Measurements from ENCODE around the gene SLC5A6.

Gene SLC5A6

DNA sequence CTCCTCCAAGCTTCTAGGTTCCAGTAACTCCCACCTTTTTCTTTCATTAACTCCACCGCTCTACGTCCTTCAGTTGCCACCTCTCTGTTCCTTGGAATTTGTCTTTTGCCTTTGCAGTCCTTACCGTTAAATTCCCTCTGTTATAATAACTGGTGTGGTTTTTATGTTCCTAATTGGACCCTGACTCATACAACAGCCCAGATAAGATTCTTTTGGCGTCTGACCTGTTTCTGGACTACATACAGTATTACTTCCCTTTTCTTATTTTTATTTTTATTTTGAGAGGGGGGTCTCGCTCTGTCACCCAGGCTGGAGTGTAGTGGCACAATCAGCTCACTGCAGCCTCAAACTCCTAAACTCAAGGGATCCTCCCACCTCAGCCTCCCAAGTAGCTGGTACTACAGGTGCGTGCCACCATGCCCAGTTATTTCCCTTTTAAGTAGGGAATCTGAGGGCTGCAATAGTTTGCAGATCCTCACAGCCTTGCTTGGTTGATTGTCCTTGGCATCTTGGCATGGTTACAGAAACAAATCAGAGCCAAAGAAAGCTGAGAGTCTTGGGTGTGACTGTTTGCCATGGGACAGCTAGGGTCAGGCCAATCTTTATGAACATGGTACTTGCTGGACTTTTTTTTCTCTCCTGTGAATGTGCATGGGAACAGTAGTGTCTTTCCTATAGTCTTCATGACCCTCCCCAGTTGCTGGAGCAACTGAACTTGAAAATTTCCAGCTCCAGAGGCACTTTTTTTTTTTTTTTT lies 41.3 kb downstream of the SLC5A6 start:
- no peak for DNase-seq

DNA sequence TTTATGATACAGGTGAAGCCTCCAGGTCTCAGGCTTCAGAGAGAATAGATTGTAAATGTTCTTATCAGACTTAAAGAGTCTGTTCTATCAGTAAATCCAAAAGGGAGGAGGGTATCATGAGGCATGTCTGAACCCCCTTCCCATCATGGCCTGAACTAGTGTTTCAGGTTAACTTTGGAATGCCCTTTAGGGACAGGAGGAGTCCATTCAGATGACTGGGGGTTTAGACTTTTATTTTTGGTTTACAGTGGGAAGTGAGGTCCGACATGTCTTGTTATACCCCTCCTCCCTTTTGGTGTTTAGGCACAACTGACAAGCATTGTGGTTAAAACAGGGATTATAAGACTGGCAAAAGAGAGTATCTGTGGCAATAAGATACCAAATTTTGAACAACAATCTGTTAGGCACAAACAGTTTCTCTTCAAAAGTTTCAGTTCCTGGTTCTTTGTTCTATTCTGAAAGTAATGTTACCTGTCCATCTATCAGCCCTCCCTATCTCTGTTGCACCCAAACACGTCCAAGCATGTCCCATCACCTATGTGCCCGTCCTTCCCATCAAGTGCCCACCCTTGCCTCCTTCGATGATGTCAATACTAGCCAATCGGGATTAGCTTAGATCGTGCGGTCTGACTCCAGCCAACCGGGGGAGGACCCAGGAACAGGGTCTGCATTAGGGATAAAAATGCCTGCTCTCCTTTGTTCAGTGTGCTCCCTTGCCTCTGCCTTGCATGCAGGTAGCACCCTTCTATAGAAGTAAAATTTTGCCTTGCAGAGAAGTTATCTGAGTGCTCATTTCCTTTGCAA lies 46.9 kb downstream of the SLC5A6 start:
- DNase-seq, result no peak

DNA sequence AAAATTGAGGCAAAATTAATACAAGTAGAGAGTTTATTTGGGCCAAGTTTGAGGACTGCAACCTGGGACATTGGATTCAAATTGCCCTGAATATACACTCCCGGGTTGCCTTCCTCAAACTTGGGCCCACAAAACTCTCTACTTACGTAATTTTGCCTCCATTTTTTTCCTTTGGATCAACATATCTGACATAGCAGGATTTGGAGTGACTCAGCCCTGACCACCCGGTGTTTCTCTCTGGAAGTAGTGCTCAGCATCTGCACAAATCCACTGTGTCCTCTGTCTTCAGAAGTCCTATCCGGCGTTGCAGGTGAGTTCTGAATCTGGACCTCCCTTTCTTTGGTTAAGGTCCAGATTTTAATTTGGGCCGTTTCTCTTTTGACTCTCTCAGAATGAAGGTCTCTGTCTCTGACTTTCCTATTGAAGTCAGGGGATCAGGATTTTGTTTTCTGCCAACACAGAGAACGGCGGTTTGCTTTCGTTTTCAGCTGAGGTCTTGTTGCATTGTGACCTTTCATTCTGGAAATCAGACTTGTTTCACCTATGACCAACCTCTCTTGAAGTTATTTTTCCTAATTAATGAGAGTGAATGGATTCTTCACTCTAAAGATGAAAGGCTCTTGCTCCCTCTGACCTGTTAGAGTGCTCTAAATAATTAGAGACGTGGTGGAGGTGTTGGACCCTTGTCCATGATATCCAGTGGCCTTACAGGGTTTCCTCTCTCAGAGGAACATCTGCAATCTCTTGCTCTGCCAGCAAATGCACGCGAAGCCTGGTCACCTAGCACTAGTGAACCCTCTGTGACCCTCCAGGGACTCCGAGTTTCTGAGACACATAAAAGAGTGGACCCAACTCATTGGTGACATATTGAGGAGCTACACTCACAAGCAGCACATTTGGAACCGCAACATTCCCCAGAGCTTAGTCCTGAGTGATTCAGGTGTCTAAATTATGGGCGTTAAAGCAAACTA lies 49.6 kb downstream of the SLC5A6 start:
- peak; percentile 19 for DNase-seq

DNA sequence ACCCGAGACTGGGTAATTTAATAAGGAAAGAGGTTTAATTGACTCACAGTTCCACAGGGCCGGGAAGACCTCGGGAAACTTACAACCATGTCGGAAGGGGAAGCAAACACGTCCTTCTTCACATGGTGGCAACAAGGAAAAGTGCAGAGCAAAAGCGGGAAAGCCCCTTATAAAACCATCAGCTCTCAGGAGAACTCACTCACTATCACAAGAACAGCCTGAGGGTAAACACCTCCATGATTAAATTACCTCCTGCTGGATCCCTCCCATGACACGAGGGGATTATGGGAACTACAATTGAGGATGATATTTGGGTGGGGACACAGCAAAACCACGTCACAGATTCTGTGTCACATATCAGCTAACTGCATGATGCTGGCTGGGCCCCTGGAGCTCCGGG lies 51.9 kb downstream of the SLC5A6 start:
- DNase-seq, result no peak

DNA sequence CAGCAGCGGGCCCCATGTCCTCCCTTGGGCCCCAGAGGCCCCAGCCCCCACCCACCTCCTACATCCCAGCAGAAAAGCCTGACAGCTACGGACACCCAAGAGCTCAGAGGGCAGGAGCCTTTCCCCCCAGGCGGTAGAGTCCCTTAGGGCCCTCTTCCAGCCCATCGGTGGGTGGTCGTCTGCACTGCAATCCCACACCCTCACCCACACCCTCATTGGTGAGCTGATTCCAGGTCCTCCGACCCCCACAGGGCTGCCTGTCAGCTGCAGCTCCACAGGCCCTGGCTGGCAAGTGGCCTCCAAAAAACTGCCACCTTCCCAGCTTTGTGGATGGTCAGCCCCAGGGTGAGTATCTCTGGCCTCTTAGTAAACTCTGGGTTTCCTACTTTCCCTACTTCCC lies 52.8 kb downstream of the SLC5A6 start:
- DNase-seq, result no peak

DNA sequence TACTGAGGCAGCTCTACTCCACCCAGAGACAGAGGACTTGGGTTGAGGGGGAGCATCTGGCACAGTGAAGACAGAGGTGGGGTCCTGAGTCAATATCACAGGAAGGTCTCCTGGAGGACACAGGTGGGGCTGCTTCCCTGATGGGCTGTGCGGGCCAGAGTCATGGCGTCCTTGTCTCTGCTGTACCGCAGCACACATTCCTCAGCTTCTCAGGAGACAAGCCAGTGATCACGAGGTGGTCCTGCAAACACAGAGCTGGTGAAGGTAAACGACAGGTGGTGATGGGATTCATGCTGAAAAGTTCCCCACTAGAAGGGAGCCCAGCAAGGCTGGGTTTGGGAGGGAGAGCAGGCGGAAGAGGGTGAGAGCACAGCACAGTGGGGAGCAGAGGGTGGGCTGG lies 53.6 kb downstream of the SLC5A6 start:
- DNase-seq, result no peak

DNA sequence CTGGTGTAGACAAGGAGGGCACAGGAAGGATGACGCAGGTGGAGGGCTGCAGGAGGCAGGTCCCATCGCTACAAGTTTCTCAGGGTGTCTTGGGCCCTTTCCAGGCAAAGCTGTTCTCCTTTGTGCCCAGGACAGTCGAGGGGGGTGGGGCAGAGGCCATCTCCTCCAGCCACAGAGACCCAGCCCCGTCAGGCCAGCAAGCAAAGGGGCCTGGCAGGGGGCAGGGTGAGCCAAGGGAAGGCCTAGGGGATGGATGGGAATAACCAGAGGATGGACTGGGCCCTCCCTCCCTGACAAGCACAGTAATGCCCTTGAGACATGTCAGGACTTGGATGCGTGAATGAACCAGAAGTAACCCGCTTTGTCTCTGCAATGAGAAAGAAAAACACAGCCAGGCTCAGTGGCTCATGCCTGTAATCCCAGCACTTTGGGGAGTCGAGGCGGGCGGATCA lies 57.0 kb downstream of the SLC5A6 start:
- no peak for DNase-seq

DNA sequence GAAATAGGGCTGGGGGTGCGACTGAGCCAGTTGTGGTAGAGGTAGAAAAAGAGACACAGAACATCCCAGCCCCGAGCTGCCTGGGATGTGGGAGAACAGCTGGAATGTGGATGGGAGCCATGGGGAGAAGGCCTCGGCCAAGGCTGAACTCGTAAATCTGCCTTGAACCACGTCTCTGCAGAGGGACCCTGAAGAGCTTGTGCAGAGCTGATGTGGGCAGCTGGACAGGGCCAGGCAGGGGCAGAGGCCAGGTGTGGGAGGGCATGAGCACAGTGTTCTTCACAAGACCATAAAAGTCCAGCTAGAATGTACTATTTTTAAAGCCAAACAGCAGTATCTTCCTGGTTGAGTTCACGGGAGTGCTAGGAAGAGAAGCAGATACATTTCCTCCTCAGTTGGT lies 57.6 kb downstream of the SLC5A6 start:
- DNase-seq, result no peak

DNA sequence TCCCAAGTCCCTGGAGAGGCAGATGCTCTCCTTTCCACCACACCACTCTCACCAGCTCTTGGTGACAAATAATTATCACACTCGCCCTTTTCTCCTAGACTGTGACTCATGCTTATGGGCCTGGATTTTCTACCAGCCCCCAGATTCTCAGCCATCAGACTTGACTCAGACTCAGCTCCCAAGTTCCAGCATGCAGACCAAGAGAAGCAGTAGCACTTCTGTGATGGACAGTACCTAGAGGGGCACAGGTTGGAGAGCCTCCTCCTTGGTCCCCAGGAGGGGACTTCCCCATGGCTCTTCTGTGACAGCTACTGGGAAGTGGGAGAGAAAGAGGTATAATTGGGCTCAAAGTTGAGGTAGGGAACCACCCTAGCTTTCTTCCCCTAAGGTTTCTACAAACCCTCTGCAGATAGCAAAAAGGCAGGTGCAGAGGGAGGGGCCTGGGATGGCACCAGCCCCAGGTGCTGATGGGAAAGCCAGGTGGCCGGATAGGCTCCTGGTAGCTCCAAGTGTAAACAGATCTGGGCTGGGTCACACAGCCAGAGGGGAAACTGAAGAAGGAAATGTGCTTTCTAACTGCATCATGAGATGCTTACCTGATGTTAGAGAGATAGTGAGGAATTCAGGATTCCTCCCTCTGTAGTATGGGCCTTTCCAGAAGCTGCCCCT lies 59.1 kb downstream of the SLC5A6 start:
- peak; percentile 62 for DNase-seq

DNA sequence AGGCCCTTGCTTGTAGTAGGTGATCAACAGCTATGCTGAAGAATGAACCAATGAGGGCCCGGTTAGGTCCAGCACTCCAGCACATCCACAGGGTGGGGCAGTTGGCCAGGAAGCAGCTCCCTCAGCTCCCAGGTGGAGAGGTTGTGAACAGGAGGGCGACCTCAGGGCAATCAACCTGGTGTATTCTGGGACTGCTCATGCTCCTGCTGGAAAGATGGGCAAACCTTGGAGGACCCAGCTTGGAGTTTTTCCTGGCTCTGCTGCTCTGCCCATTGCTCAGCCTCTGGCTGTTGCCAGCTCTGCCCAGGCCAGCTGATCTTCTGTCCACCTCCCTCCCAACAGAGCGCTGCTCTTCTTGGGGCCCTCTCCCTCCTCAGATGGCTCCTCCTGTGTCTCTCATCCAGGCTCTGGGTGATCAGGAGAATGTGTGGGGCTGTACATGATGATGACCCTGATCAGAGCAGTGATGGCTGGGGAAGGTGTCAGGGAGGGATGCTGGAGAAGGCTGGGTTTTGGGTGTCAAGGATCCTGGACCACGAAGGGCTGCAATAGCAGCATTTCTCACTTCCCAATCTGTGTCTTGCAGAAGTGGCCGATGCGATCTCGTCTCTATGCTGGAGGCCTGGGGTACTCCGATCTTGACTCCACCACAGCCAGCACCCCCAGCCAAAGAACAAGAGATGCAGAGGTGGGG lies 59.8 kb downstream of the SLC5A6 start:
- DNase-seq, result no peak

DNA sequence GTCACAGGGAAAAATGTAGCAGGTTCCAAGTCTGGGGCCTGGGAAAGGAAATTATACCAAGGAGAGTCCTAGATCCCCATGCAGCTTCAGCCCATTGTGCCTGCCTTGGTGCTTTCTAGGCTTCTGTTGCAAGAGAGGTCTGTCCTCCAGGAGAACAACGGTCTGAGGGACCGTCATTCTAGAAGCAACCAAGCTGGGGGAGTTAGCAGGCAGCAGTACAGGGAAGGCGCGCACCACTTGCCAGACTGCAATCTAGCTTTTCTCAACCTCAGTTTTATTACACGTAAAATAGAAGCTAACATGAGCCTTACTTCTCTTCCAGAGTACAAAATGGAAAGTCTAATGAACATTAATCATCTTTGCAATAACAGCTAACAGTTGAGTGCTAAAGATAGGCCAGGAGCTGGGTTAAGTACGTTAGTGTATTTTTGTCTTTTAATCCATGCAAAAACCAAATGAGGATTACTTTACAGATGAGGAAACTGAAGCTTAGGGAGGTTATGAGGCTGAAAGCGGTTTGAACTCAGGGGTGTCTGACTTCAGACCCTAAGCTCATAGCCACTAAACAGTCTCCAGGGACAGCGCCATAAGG lies 61.3 kb downstream of the SLC5A6 start:
- no peak for DNase-seq
